Measurements from ENCODE around the gene TESPA1. TPM values are rescaled to one million over a fixed set of nuclear protein-coding genes. Genes with fewer than 3 reads are reported as not detected.
"Not testable (repeated sequence)": the region's sequence is repeated elsewhere in the genome, so short reads cannot be mapped to it uniquely, and the experiment has no call there.

Gene TESPA1
- total RNA-seq, 2 experiments from 2014 or later = 113 to 136 TPM

DNA sequence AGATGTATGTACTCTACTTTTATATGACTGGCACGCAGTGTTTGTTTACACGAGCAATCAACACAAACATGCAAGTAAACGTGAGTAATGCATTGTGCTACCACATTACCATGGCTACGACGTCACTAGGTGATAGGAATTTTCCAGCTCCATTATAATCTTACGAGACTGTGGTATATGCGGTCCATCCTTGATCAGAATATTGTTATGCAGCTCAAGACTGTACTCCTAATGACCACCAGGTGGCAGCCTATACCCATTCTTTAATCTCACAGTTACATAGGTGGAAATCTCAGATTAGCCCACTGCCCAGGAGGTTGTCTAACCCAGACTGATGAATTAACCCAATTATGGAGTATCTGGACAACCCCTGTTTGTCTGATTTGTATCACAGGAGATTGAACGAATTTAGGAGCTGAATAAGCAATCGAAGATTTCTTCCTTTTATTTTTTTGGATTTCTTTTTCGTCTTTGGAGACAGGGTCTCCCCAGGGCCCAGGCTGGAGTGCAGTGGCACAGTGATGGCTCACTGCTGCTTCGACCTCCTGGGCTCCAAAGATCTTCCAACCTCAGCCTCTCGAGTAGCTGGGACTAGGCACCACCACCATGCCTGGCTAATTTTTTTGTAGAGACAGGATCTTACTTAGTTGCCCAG lies 8.7 kb upstream of the TESPA1 start:
- H3K9me3 Mint-ChIP-seq = no peaks in the 10 kb centered on the region
- CTCF ChIA-PET = interaction anchor here (0.5 to 3.4 kb wide), 34 partner anchors 8 to 292 kb away, joined by 3 to 72 read pairs (median 4); partner anchors contain the start of genes MUCL1 and NEUROD4
- no peak overlapping the region for H3K4me3 Mint-ChIP-seq
- DNase-seq = peak; percentile 71
- POLR2A ChIA-PET = interaction anchor here (1.0 kb wide), 1 partner anchor 79 kb away, joined by 3 read pairs; no protein-coding TSS in a partner anchor
- no peak overlapping the region for H3K27ac Mint-ChIP-seq
- peaks cover 40% of the 10 kb centered on the region for H3K4me1 Mint-ChIP-seq
- H3K36me3 Mint-ChIP-seq (ENCODE audit: low read depth) = peaks cover 4% of the 10 kb centered on the region
- no peaks in the 10 kb centered on the region for H3K27me3 Mint-ChIP-seq

- Mint-ChIP-seq H3K9me3 (no peaks in the 10 kb centered on the region), H3K4me1 (peaks cover 44% of the 10 kb centered on the region)
- POLR2A ChIA-PET = no interaction called here
Observed at GRCh38 chr12:54991991-54992375, 7.4 kb upstream of the TESPA1 start.

GRCh38 chr12:54991161-54991990 lies 6.8 kb upstream of the TESPA1 start:
- no peaks in the 10 kb centered on the region for H3K27me3 Mint-ChIP-seq
- H3K4me1 Mint-ChIP-seq = peaks cover 49% of the 10 kb centered on the region
- ChIA-PET POLR2A (no interaction called here), CTCF (interaction anchor here (3.4 kb wide), 2 partner anchors 76 to 80 kb away, joined by 21 to 72 read pairs; no protein-coding TSS in a partner anchor)
- peaks cover 4% of the 10 kb centered on the region for H3K36me3 Mint-ChIP-seq (ENCODE audit: low read depth)
- peak overlapping the region; percentile 81 for H3K4me3 Mint-ChIP-seq
- H3K9me3 Mint-ChIP-seq = peaks cover 4% of the 10 kb centered on the region
- H3K27ac Mint-ChIP-seq = peak overlapping the region; percentile 98
- peak; percentile 62 for DNase-seq

More at GRCh38 chr12:54991991-54992375, 7.4 kb upstream of the TESPA1 start:
- peaks cover 4% of the 10 kb centered on the region for H3K36me3 Mint-ChIP-seq (ENCODE audit: low read depth)
- peak overlapping the region; percentile 81 for H3K4me3 Mint-ChIP-seq
- peak overlapping the region; percentile 98 for H3K27ac Mint-ChIP-seq
- H3K27me3 Mint-ChIP-seq = no peaks in the 10 kb centered on the region
- CTCF ChIA-PET = interaction anchor here (1.1 to 3.4 kb wide), 11 partner anchors 10 to 242 kb away, joined by 3 to 72 read pairs (median 11); partner anchors contain the start of gene MUCL1
- DNase-seq = no peak

- ChIA-PET POLR2A (no interaction called here), CTCF (interaction anchor here (1.2 kb wide), 2 partner anchors 82 to 241 kb away, joined by 3 to 4 read pairs; no protein-coding TSS in a partner anchor)
- Mint-ChIP-seq H3K4me1 (peaks cover 64% of the 10 kb centered on the region), H3K4me3 (no peak overlapping the region), H3K9me3 (peaks cover 4% of the 10 kb centered on the region), H3K27ac (peak overlapping the region; percentile 69), H3K36me3 (ENCODE audit: low read depth) (peaks cover 4% of the 10 kb centered on the region), H3K27me3 (no peaks in the 10 kb centered on the region)
- DNase-seq = no peak
Observed at GRCh38 chr12:54989829-54990228, 5.3 kb upstream of the TESPA1 start.

- POLR2A ChIA-PET = interaction anchor here (0.7 kb wide), 1 partner anchor 133 kb away, joined by 4 read pairs; no protein-coding TSS in a partner anchor
- no peaks in the 10 kb centered on the region for H3K27me3 Mint-ChIP-seq
Observed at GRCh38 chr12:54988402-54989054, 4.0 kb upstream of the TESPA1 start.

DNA sequence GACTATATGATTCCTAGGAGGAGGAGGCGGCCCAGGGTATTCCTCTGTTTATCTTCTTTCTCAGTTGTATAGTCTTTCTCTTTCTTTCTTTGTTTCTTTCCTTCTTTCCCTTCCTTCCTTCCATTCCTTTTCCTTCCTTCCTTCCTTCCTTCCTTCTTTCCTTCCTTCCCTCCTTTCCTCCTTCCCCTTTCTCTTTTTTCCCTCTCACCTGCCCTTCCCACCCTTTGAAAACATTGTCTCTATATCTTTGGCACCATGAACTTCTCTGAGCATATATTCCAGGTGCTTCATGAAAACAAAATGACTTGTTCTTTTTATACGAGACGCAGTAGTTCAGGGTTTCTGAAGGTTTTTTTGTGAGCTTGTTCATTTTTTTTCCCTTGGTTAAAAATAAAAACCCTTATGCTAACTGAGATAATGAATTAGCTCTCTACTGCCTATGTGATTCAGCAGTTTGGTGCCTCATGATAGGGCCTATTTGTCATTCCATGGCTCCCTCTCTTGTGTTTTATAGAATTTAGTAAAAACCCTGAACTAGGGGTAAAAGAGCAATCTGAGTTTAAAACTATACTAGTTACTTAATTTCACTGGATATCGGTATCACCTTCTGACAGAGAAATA lies 3.2 kb upstream of the TESPA1 start:
- CTCF ChIA-PET = no interaction called here
- Mint-ChIP-seq H3K27me3 (no peaks in the 10 kb centered on the region), H3K27ac (no peak overlapping the region), H3K9me3 (peaks cover 4% of the 10 kb centered on the region), H3K36me3 (ENCODE audit: low read depth) (peaks cover 22% of the 10 kb centered on the region), H3K4me3 (no peak overlapping the region), H3K4me1 (peaks cover 64% of the 10 kb centered on the region)
- POLR2A ChIA-PET = no interaction called here
- DNase-seq = no peak

More at GRCh38 chr12:54988402-54989054, 4.0 kb upstream of the TESPA1 start:
- DNase-seq = no peak
- peaks cover 4% of the 10 kb centered on the region for H3K9me3 Mint-ChIP-seq
- H3K4me3 Mint-ChIP-seq = no peak overlapping the region
- H3K27ac Mint-ChIP-seq = peak overlapping the region; percentile 72
- CTCF ChIA-PET = no interaction called here
- H3K36me3 Mint-ChIP-seq (ENCODE audit: low read depth) = peaks cover 14% of the 10 kb centered on the region
- H3K4me1 Mint-ChIP-seq = peaks cover 66% of the 10 kb centered on the region

DNA sequence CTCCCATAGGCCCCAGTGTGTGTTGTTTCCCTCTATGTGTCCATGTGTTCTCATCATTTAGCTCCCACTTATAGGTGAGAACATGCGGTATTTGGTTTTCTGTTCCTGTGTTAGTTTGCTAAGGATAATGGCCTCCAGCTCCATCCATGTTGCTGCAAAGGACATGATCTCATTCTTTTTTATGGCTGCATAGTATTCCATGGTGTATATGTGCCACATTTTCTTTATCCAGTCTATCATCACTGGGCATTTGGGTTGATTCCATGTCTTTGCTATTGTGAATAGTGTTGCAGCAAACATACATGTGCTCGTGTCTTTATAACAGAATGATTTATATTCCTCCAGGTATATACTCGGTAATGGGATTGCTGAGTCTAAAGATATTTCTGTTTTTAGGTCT lies 2.2 kb upstream of the TESPA1 start:
- H3K36me3 Mint-ChIP-seq (ENCODE audit: low read depth) = peaks cover 32% of the 10 kb centered on the region
- DNase-seq, H3K27me3 Mint-ChIP-seq, POLR2A ChIA-PET, CTCF ChIA-PET, H3K27ac Mint-ChIP-seq, H3K9me3 Mint-ChIP-seq: not testable (repeated sequence)
- peak overlapping the region; percentile 33 for H3K4me3 Mint-ChIP-seq
- H3K4me1 Mint-ChIP-seq = peaks cover 68% of the 10 kb centered on the region

DNA sequence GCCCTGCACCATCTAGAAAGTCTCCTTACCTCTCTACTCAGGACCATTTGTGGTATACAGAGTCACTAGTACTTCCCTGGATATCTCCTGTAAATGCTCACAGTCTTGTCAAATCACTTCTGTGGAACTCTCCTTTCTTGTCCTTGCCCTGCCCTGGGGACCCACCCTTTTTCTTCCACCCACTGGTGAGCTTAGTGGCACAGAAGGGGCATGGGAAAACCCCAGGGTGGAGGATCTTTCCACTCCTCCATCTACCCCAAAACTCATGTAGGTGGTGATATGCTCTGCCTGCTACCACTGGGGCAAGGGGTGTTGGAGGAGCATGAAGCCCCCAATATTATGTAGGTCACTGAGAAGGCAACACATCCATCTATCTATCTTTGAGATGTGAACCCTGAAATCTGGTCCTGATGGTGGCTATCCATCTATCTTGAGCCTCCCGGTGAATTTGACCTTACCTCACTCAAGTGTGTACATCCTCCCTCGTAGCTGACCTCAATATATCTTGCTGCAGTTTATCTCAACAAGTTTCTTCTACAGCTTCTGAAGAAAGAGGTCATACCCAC lies 943 bp downstream of the TESPA1 start:
- POLR2A ChIA-PET = interaction anchor here (0.6 kb wide), 1 partner anchor 13 kb away, joined by 3 read pairs; no protein-coding TSS in a partner anchor
- Mint-ChIP-seq H3K4me1 (peaks cover 70% of the 10 kb centered on the region), H3K36me3 (ENCODE audit: low read depth) (peaks cover 56% of the 10 kb centered on the region), H3K9me3 (peaks cover 4% of the 10 kb centered on the region), H3K27ac (peak overlapping the region; percentile 93), H3K4me3 (peak overlapping the region; percentile 93), H3K27me3 (no peaks in the 10 kb centered on the region)
- CTCF ChIA-PET = interaction anchor here (0.9 to 3.1 kb wide), 3 partner anchors 9 to 89 kb away, joined by 5 to 21 read pairs (median 12); no protein-coding TSS in a partner anchor
- peak; percentile 16 for DNase-seq

- DNase-seq = peak; percentile 26
- H3K4me3 Mint-ChIP-seq = peak overlapping the region; percentile 93
- H3K36me3 Mint-ChIP-seq (ENCODE audit: low read depth) = peaks cover 70% of the 10 kb centered on the region
Observed at GRCh38 chr12:54981796-54982195, 2.8 kb downstream of the TESPA1 start.

DNA sequence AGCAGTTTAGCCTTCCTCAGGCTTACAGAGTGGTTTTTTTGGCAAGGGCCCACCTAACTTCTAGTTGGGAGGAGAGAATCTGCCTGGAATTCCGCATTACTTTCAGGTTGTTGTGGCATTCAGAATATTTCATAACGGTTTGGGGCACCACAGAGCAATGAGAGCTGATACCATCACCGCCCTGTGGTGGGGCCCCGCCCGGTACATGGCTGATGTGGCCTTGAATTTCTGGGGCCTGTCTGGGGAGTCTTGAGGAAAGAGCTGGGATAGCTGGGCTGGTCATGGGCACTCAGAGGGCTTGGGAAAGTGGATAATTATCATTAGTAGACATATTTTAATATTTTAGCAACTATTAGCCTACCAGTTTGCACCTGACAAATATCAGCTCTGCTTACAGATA lies 4.2 kb downstream of the TESPA1 start:
- peak overlapping the region; percentile 93 for H3K4me3 Mint-ChIP-seq
- H3K27ac Mint-ChIP-seq = peak overlapping the region; percentile 87
- ChIA-PET CTCF (interaction anchor here (0.7 to 1.5 kb wide), 5 partner anchors 12 to 953 kb away, joined by 3 to 6 read pairs (median 4); no protein-coding TSS in a partner anchor), POLR2A (no interaction called here)
- no peaks in the 10 kb centered on the region for H3K9me3 Mint-ChIP-seq
- peaks cover 84% of the 10 kb centered on the region for H3K36me3 Mint-ChIP-seq (ENCODE audit: low read depth)
- H3K27me3 Mint-ChIP-seq = no peaks in the 10 kb centered on the region
- H3K4me1 Mint-ChIP-seq = peaks cover 81% of the 10 kb centered on the region
- peak; percentile 45 for DNase-seq

More at GRCh38 chr12:54981796-54982195, 2.8 kb downstream of the TESPA1 start:
- ChIA-PET POLR2A (no interaction called here), CTCF (interaction anchor here (0.8 to 1.7 kb wide), 4 partner anchors 11 to 24 kb away, joined by 3 to 11 read pairs (median 6); no protein-coding TSS in a partner anchor)
- peak overlapping the region; percentile 93 for H3K27ac Mint-ChIP-seq
- peaks cover 80% of the 10 kb centered on the region for H3K4me1 Mint-ChIP-seq
- peaks cover 4% of the 10 kb centered on the region for H3K9me3 Mint-ChIP-seq
- no peaks in the 10 kb centered on the region for H3K27me3 Mint-ChIP-seq

DNA sequence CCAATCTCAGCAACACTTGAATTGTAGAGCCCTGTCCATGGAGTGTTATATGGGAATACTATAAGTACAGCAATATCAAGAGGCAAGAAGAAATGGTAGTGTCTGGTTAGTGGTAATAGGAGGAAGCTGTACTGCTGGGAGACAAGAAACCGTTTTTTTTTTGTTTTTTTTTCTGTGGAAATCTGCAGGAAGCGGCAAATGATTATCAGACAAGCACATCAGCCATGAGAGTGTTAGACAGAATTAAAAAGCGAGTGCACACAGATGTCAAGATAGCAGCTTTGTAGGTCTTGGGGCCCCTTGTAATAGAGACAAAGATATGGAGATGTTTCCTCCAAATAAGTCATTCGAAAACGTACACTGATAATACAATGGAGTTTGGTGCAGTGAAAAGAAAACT lies 6.7 kb downstream of the TESPA1 start:
- peak overlapping the region; percentile 67 for H3K4me3 Mint-ChIP-seq
- H3K27ac Mint-ChIP-seq = peak overlapping the region; percentile 77
- H3K9me3 Mint-ChIP-seq = no peaks in the 10 kb centered on the region
- ChIA-PET POLR2A (no interaction called here), CTCF (interaction anchor here (1.5 to 3.3 kb wide), 3 partner anchors 15 to 94 kb away, joined by 3 to 13 read pairs (median 5); no protein-coding TSS in a partner anchor)
- peaks cover 90% of the 10 kb centered on the region for H3K36me3 Mint-ChIP-seq (ENCODE audit: low read depth)
- H3K4me1 Mint-ChIP-seq = peaks cover 96% of the 10 kb centered on the region
- no peaks in the 10 kb centered on the region for H3K27me3 Mint-ChIP-seq
- DNase-seq = peak; percentile 12
